CD14-positive monocyte (primary cell): ENCODE measurements around the gene NDUFB3. TPM values are rescaled to one million over a fixed set of nuclear protein-coding genes. Genes with fewer than 3 reads are reported as not detected.

ENCODE experiments used
- DNase-seq, 3 donors: peaks; one replicate each; pipeline ENCODE4 v3.0.0-alpha.2; 2011 to 2022
- H2AFZ ChIP-seq: 2 replicates; pipeline ENCODE4 v1.6.0; 2012; ENCODE audit warnings: mild to moderate bottlenecking, low read depth, low read length, inconsistent platforms; ENCODE audit not compliant: insufficient read depth, poor library complexity, severe bottlenecking
- H3K27ac ChIP-seq, 2 donors: 1 replicate in 1 of 2; 2 replicates in 1 of 2; pipeline ENCODE4 v1.5.1; 2012 to 2013; ENCODE audit warnings: low read length in 2 of 2, control low read depth in 1 of 2, inconsistent platforms in 1 of 2, low read depth in 1 of 2, mild to moderate bottlenecking in 1 of 2
- H3K27me3 ChIP-seq, 2 donors: one replicate each; pipeline versions ENCODE4 v1.6.0 to v1.6.1; 2011 to 2013; ENCODE audit warnings: low read length in 2 of 2; ENCODE audit not compliant: control insufficient read depth in 2 of 2, insufficient read depth in 2 of 2
- H3K36me3 ChIP-seq, 2 donors: replicated peaks in 1 of 2; 1 replicate in 1 of 2; 2 replicates in 1 of 2; pipeline versions ENCODE4 v1.5.1 to v1.6.1; 2012 to 2013; ENCODE audit warnings: low read length in 2 of 2, control low read depth in 1 of 2, inconsistent platforms in 1 of 2, mild to moderate bottlenecking in 1 of 2; ENCODE audit not compliant: insufficient read depth in 2 of 2, control insufficient read depth in 1 of 2
- H3K4me1 ChIP-seq, 2 donors: 1 replicate in 1 of 2; 2 replicates in 1 of 2; pipeline versions ENCODE4 v1.5.1 to v1.6.1; 2012 to 2013; ENCODE audit warnings: low read length in 2 of 2, control low read depth in 1 of 2, inconsistent platforms in 1 of 2, mild to moderate bottlenecking in 1 of 2, moderate library complexity in 1 of 2; ENCODE audit not compliant: insufficient read depth in 2 of 2, control insufficient read depth in 1 of 2
- H3K4me2 ChIP-seq: replicated peaks from 2 replicates; pipeline ENCODE3; 2012; ENCODE audit warnings: low read length, moderate library complexity, mild to moderate bottlenecking; ENCODE audit not compliant: poor library complexity, severe bottlenecking; ENCODE audit errors: extremely low read depth
- H3K4me3 ChIP-seq, 3 experiments: fragments of 200-600 bp in 1 of 3; sonication (generic) in 1 of 3; replicated peaks in 1 of 3; 1 replicate in 2 of 3; 2 replicates in 1 of 3; pipeline ENCODE4 v1.5.1; 2011 to 2013; ENCODE audit warnings: low read length in 3 of 3, mild to moderate bottlenecking in 3 of 3, control low read depth in 2 of 3, low read depth in 2 of 3, inconsistent platforms in 1 of 3, moderate library complexity in 1 of 3
- H3K79me2 ChIP-seq: 2 replicates; pipeline ENCODE4 v1.6.0; 2012; ENCODE audit warnings: mild to moderate bottlenecking, control low read depth, inconsistent platforms, low read length, moderate library complexity; ENCODE audit not compliant: insufficient read depth
- H3K9ac ChIP-seq: 2 replicates; pipeline ENCODE4 v1.6.0; 2017; ENCODE audit warnings: low read length, mild to moderate bottlenecking; ENCODE audit not compliant: insufficient read depth, poor library complexity, severe bottlenecking
- H3K9me3 ChIP-seq, 2 donors: replicated peaks in 1 of 2; 1 replicate in 1 of 2; 2 replicates in 1 of 2; pipeline versions ENCODE4 v1.5.1 to v1.6.1; 2012 to 2013; ENCODE audit warnings: low read length in 2 of 2, control low read depth in 1 of 2; ENCODE audit not compliant: control insufficient read depth in 1 of 2, insufficient read depth in 1 of 2
- H4K20me1 ChIP-seq: 2 replicates; pipeline ENCODE4 v1.6.0; 2012; ENCODE audit warnings: mild to moderate bottlenecking, low read length, control low read depth, moderate library complexity; ENCODE audit not compliant: insufficient read depth
- H3K27ac Mint-ChIP-seq, 7 donors: one replicate each; pipeline ENCODE4 v1.8.0; 2020; ENCODE audit warnings: mild to moderate bottlenecking in 7 of 7, mixed read lengths in 7 of 7, moderate library complexity in 6 of 7, inconsistent platforms in 2 of 7
- H3K27me3 Mint-ChIP-seq, 3 donors: one replicate each; pipeline ENCODE4 v1.8.0; 2021 to 2022; ENCODE audit warnings: low read depth in 3 of 3, mild to moderate bottlenecking in 3 of 3, mixed read lengths in 3 of 3, moderate library complexity in 3 of 3, inconsistent platforms in 1 of 3
- H3K36me3 Mint-ChIP-seq, 2 donors: one replicate each; pipeline ENCODE4 v1.8.0; 2020; ENCODE audit warnings: mixed read lengths in 2 of 2, inconsistent platforms in 1 of 2, mild to moderate bottlenecking in 1 of 2
- H3K4me1 Mint-ChIP-seq: one replicate; pipeline ENCODE4 v1.8.0; 2020; ENCODE audit warnings: mild to moderate bottlenecking, mixed read lengths
- H3K4me3 Mint-ChIP-seq, 2 donors: one replicate each; pipeline ENCODE4 v1.8.0; 2020; ENCODE audit warnings: mild to moderate bottlenecking in 2 of 2, mixed read lengths in 2 of 2, moderate library complexity in 1 of 2
- H3K9me3 Mint-ChIP-seq, 7 donors: one replicate each; pipeline ENCODE4 v1.8.0; 2020 to 2022; ENCODE audit warnings: mixed read lengths in 7 of 7, mild to moderate bottlenecking in 6 of 7, moderate library complexity in 6 of 7, inconsistent platforms in 2 of 7
- WGBS: methylation state at CpG from one replicate; pipeline ENCODE4 v1.1.5; 2013; ENCODE audit warnings: missing lambda C conversion rate; ENCODE audit not compliant: insufficient coverage; 5-methylcytosine and 5-hydroxymethylcytosine counted together
- intact Hi-C, 2 donors: fragments of 100-400 bp; cut with micrococcal nuclease; formaldehyde crosslinking; loops; one replicate each; pipeline versions ENCODE4 v1.15.0 to v1.15.1; 2023
- polyA plus RNA-seq, 3 donors: library from polyadenylated mRNA; depleted of rRNA in 1 of 3; unstranded in 2 of 3; stranded (reverse) in 1 of 3; fragments of 300-500 nt in 2 of 3; fragments of >200 nt in 1 of 3; fragmentation: Illumina TruSeq in 2 of 3; gene quantifications; 1 replicate in 2 of 3; 2 replicates in 1 of 3; pipeline ENCODE4 v1.2.3, GENCODE V29; 2012 to 2021
- TF ChIP-seq, protein P1 (sequence below): fragments of 200-600 bp; IDR thresholded peaks from one replicate; pipeline ENCODE4 v1.8.0; 2022; ENCODE audit warnings: antibody characterized with exemption, mild to moderate bottlenecking

The NDUFB3 gene
- polyA plus RNA-seq, 3 donors, result 26.3 to 340 (median 313) TPM

DNA sequence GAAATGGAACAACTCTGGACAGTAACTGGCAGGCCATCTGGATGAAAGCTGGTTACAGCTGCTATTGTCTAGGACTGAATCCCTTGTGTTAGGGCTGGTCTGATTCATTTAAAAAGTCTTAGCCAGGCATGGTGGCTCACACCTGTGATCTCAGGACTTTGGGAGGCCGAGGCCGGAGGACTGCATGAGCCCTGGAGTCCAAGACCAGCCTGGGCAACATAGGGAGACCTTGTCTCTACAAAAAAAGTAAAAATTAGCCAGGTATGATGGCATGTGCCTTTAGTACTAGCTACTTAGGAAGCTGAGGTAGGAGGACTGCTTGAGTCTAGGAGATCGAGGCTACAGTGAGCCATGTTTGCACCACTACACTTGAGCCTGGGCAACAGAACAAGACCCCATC lies 28.7 kb downstream of the NDUFB3 start:
- WGBS, result 100% methylated on average over 2 of the region's 3 CpGs
- H4K20me1 ChIP-seq, result no peaks in the 10 kb centered on the region
- H3K4me3 ChIP-seq, result no peak overlapping the region
- no peaks in the 10 kb centered on the region for H3K9me3 ChIP-seq
- no peaks in the 10 kb centered on the region for H3K4me1 ChIP-seq
- H3K9ac ChIP-seq, result no peak overlapping the region
- no peak overlapping the region for H2AFZ ChIP-seq
- peaks cover 0 to 5% (median 0%) of the 10 kb centered on the region in 7 donors for H3K9me3 Mint-ChIP-seq
- no peak overlapping the region for H3K27ac ChIP-seq
- H3K4me2 ChIP-seq, result no peak overlapping the region
- H3K4me3 Mint-ChIP-seq, result no peak overlapping the region
- peak overlapping the region in 2 of 7 donors; percentile 3 to 53 for H3K27ac Mint-ChIP-seq
- peaks cover 0 to 6% (median 5%) of the 10 kb centered on the region in 3 donors for H3K27me3 Mint-ChIP-seq
- H3K36me3 ChIP-seq, result peaks cover 0 to 4% of the 10 kb centered on the region in 2 donors
- peaks cover 1 to 2% of the 10 kb centered on the region in 2 donors for H3K36me3 Mint-ChIP-seq
- peaks cover 6% of the 10 kb centered on the region for H3K4me1 Mint-ChIP-seq
- TF ChIP-seq, protein P1, sequence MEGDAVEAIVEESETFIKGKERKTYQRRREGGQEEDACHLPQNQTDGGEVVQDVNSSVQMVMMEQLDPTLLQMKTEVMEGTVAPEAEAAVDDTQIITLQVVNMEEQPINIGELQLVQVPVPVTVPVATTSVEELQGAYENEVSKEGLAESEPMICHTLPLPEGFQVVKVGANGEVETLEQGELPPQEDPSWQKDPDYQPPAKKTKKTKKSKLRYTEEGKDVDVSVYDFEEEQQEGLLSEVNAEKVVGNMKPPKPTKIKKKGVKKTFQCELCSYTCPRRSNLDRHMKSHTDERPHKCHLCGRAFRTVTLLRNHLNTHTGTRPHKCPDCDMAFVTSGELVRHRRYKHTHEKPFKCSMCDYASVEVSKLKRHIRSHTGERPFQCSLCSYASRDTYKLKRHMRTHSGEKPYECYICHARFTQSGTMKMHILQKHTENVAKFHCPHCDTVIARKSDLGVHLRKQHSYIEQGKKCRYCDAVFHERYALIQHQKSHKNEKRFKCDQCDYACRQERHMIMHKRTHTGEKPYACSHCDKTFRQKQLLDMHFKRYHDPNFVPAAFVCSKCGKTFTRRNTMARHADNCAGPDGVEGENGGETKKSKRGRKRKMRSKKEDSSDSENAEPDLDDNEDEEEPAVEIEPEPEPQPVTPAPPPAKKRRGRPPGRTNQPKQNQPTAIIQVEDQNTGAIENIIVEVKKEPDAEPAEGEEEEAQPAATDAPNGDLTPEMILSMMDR, result no peak
- intact Hi-C loops, result no loop called here
- no peaks in the 10 kb centered on the region for H3K27me3 ChIP-seq
- no peaks in the 10 kb centered on the region for H3K79me2 ChIP-seq
- DNase-seq, result no peak

DNA sequence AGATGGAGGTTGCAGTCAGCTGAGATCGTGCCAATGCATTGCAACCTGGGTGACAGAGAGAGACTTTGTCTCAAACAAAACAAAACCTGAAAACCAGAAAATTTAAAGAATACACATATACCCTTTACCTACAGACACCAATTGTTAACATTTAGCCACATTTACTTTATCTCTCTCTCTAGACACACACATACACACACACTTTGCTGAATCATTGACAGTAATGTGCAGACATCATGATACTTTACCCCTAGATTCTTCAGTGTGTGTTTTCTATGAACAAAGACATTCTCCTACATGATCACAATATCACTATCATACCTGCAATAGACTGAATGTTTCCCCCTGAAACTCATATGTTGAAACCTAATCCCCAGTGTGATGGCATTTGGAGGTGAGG lies 34.0 kb downstream of the NDUFB3 start:
- no peak overlapping the region for H3K4me3 ChIP-seq
- Mint-ChIP-seq H3K36me3 (peaks cover 9 to 13% of the 10 kb centered on the region in 2 donors), H3K9me3 (no peaks in the 10 kb centered on the region), H3K27me3 (peaks cover 0 to 3% (median 2%) of the 10 kb centered on the region in 3 donors), H3K4me3 (no peak overlapping the region), H3K4me1 (no peaks in the 10 kb centered on the region), H3K27ac (no peak overlapping the region)
- DNase-seq, result no peak
- no peaks in the 10 kb centered on the region for H3K27me3 ChIP-seq
- no peak overlapping the region for H2AFZ ChIP-seq
- no peaks in the 10 kb centered on the region for H3K9me3 ChIP-seq
- H3K4me2 ChIP-seq, result no peak overlapping the region
- peaks cover 0 to 4% of the 10 kb centered on the region in 2 donors for H3K36me3 ChIP-seq
- WGBS, result no CpG with 5 or more reads among the region's 1 CpG
- TF ChIP-seq, protein P1, result no peak
- H3K9ac ChIP-seq, result no peak overlapping the region
- no peak overlapping the region for H3K27ac ChIP-seq
- H3K4me1 ChIP-seq, result no peaks in the 10 kb centered on the region
- intact Hi-C loops, result no loop called here
- H3K79me2 ChIP-seq, result no peaks in the 10 kb centered on the region
- no peaks in the 10 kb centered on the region for H4K20me1 ChIP-seq
